ENCODE data around the gene INVS.

INVS gene

GRCh38 chr9:100096378-100096916, 2.6 kb upstream of the INVS start:
- no peak for TF ChIP-seq CTCF (IDR thresholded peaks at IDR 0.05; ENCODE audit: low read depth, low read length)
- DNase-seq (ENCODE audit: low read depth in 2 of 2) = no peak
- H3K4me3 ChIP-seq (replicated peaks in 1 of 2; ENCODE audit: low read depth in 2 of 2, low read length in 2 of 2) = no peak overlapping the region

GRCh38 chr9:100098046-100098886, 777 bp upstream of the INVS start:
- peak overlapping the region; percentile 69 to 100 for H3K4me3 ChIP-seq (replicated peaks in 1 of 2; ENCODE audit: low read depth in 2 of 2, low read length in 2 of 2)
- no peak for TF ChIP-seq CTCF (IDR thresholded peaks at IDR 0.05; ENCODE audit: low read depth, low read length)
- DNase-seq (ENCODE audit: low read depth in 2 of 2) = peak; percentile 53 to 59

DNA sequence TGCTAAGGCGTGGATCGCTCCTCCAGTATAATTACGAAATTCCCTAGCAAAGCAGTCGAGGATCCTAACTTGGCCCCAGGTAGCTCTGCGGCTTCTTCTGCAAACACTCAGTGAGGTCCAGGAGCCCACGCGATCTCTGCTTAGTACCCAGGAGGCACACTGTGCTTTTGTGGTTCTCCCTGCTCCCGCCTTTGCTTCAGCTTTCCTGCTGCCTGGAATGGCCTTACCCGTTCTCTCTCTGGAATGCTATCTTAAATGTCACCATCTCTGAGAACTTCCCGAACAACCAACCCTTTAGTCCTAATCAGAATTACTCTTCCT, 639 bp downstream of the INVS start:
- no peak for TF ChIP-seq CTCF (IDR thresholded peaks at IDR 0.05; ENCODE audit: low read depth, low read length)
- DNase-seq (ENCODE audit: low read depth in 2 of 2) = no peak
- peak overlapping the region; percentile 69 to 100 for H3K4me3 ChIP-seq (replicated peaks in 1 of 2; ENCODE audit: low read depth in 2 of 2, low read length in 2 of 2)

GRCh38 chr9:100100146-100100667, 1.2 kb downstream of the INVS start:
- DNase-seq (ENCODE audit: low read depth in 2 of 2) = no peak

DNA sequence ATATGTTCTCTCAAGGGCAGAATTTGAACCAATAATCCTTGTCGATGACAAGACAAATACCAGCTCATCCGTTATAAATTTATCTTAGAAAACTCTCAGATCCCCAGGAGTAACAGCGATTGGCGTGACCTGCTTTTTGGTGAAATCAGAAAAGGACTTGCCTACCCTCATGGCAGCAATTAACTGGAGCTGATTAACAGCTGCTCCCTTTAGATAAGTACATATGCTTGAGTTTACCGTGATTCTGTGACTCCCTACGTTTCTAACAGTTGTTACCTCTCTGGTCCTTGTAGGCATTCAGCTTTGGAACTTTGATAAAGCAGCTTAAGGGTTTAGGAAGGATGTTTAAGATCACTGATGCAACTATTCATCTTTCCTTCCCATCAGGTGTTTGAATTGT, 2.6 kb downstream of the INVS start:
- no peak for DNase-seq (ENCODE audit: low read depth in 2 of 2)
- H3K4me3 ChIP-seq (replicated peaks in 1 of 2; ENCODE audit: low read depth in 2 of 2, low read length in 2 of 2) = no peak overlapping the region
- TF ChIP-seq CTCF (IDR thresholded peaks at IDR 0.05; ENCODE audit: low read depth, low read length) = no peak

More at GRCh38 chr9:100100146-100100667, 1.2 kb downstream of the INVS start:
- peak overlapping the region in 1 of 2 donors; percentile 69 for H3K4me3 ChIP-seq (replicated peaks in 1 of 2; ENCODE audit: low read depth in 2 of 2, low read length in 2 of 2)
- TF ChIP-seq CTCF (IDR thresholded peaks at IDR 0.05; ENCODE audit: low read depth, low read length) = no peak

DNA sequence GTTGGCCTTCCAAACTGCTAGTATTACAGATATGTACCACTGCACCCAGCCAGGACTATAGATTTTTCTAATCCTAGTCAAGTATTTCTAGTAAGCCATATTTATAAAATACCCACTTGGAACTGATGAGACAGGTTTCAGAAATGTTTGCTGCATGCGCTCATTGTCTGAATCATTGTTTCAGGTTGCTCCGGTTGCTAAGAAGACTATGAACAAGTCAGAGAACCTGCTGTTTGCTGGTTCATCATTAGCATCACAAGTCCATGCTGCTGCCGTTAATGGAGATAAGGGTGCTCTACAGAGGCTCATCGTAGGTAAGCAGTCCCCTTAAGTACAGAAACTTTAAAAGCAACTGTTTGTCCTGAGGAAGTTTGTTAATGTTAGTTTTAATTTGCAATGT, 5.3 kb downstream of the INVS start:
- TF ChIP-seq CTCF (IDR thresholded peaks at IDR 0.05; ENCODE audit: low read depth, low read length) = no peak
- H3K4me3 ChIP-seq (replicated peaks in 1 of 2; ENCODE audit: low read depth in 2 of 2, low read length in 2 of 2) = no peak overlapping the region
- DNase-seq (ENCODE audit: low read depth in 2 of 2) = peak in 1 of 2 donors; percentile 28
